HG03196 (cell line): Measurements from ENCODE around the gene UNC45B.
"Not testable (repeated sequence)": the region's sequence is repeated elsewhere in the genome, so short reads cannot be mapped to it uniquely, and the experiment has no call there.

Source experiments
- ATAC-seq: cut with Tn5 transposase; IDR thresholded peaks from one replicate; pipeline ENCODE4 v1.9.1; 2021; ENCODE audit not compliant: unreplicated experiment

Gene UNC45B

DNA sequence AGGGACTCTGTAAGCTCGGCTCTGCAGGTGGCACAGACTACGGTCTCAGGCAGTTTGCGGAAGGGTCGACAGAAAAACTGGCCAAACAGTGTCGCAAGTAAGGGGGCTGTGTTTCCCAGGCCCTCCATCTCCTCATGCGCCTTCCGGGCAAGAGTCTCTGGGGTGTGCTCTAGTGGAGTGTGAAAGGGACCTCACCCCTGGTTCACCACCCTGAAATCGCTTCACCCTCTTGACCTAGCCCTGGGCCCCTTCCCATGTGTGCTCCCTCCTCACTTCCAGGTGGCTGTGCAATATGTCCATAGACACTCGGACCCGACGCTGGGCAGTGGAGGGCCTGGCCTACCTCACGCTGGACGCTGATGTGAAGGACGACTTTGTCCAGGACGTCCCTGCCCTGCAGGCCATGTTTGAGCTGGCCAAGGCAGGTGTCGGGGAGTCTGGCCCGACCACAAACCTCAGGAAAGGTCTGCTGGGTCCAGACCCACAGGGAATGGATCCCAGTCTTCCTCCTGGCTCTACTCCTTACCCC, 22.3 kb downstream of the UNC45B start:
- ATAC-seq, result no peak

DNA sequence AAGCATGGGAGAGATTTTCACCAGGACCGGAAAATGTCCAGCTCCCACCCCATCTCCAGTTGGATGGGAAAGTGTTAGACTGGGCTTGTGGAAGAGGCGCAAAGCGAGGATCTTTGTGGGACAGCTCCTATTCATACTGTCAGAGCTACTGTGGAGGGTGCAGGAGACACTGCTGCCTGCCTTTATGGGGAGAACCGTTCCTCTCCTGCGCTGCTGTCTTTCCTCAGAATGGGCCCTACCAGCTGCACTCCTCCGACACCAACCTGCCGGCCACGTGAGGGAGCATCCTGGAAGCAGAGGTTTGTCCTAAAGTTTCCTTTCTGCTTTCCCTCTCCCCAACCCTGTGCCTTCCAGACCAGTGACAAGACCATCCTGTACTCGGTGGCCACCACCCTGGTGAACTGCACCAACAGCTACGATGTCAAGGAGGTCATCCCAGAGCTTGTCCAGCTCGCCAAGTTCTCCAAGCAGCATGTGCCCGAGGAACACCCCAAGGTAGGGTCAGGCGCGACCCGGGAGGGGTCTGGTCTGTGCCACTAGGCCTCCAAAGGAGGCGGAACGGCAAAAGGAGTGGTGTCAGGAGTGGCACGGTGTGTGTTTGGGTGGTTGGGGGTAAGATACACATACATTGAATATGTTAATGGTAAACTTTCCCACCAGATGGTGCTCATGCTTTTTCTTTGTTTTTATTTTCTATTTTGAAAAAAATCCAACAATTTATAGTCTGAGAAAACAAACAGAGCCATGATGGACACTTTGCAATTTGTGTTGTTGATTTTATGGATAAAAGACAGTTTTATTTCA, 23.6 kb downstream of the UNC45B start:
- ATAC-seq, result no peak

DNA sequence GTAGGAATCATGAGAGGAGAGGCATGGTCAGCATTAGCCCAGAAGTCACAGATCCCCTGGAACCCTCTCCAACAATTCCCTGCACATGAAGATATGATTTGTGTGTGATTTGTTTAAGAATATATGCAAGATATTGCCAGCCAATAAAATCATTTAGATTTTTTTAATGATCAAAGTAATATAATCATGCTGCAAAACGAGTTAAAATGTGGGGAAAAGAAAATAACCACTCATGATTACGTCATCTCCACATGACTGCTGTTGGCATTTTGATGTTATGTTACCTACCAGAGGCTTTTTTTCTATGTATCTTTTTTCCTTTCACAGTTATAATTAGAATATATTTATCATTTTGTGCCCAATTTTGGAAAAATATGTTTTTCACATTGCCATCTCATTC, 24.2 kb downstream of the UNC45B start:
- ATAC-seq, result no peak

DNA sequence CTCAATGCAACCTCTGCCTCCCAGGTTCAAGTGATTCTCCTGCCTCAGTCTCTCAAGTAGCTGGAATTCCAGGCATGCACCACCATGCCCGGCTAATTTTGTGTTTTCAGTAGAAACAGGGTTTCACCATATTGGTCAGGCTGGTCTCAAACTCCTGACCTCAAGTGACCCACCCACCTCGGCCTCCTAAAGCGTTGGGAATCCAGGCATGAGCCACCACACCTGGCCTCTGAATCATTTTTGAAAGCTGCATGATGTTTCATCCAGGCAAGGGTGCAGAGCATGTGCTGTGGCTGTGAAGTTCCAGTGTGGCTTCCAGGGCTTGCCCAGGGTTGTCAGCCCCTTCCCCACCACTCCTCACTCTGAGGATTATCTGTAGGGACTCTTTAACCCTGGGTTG, 24.7 kb downstream of the UNC45B start:
- not testable (repeated sequence) for ATAC-seq

DNA sequence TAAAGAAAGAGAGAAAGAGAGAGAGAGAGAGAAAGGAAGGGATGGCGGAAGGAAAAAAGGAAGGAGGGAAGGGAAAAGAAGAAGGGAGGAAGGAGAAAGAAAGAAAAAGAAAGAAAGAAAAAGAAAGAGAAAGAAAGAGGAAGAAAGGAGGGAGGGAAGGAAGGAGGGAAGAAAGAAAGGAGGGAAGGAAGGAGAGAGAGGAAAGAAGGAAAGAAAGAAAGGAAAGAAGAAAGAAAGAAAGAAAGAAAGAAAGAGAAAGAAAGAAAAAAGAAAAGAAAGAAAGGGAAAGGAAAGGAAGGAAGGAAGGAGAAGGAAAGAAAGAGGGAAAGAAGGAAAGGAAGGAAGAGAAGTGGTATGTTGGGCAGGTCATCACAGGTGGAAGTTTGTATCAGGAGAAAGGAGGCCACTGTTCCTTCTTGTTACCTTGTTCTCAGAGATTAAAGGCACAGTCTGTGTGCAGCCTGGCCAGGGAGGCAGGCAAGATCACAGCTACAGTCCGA, 27.3 kb downstream of the UNC45B start:
- ATAC-seq, result no peak

DNA sequence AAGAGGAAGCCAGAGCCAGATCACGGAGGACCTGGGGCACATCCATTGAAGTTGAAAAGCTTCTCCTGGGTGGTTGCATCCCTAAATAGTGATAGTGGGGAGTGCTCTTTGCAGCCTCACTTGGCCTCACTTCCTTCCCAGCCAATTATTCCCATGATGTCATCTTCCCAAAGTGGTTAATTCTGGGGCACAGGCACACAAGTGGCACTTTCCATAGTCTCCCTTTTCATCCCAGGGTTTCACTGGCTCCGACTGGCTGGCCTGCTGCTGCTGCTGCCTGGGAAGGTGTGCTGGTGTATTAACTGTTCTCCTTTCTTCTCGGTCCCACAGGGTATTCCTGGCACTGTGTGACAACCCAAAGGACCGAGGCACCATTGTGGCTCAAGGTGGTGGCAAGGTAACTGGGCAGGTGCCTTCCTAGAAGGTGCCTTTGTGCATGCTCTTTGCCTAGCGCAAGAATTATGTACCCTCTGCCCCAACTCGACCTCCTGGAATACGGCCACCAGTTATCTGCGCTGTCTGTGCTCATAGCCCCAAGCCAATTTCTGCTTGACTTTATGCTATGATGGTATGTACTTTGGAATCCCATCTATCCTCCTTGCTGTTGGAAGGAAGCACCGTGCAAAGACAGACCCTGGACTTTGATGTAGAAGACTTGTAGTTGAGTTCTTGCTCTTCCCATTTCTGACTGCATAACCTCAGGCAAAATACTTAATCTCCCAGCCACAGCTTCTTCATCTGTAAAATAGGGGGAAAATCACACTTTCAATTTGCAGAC, 28.2 kb downstream of the UNC45B start:
- ATAC-seq, result no peak

DNA sequence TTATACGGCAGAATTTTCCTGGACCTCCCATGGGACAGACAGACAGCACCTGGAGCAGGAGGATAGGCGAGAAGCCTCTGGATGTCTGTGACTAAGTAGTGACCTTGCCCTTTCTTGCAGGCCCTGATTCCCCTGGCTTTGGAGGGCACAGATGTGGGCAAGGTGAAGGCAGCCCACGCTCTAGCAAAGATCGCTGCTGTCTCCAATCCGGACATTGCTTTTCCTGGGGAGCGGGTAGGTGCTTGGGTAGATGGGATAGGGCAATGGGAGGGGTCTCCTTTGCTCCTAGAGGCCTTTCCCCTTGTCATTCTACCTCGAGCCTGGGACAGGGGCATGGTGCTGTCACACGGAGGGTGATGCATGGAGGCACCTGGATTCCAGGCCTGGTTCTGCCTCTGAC, 29.3 kb downstream of the UNC45B start:
- ATAC-seq, result no peak

DNA sequence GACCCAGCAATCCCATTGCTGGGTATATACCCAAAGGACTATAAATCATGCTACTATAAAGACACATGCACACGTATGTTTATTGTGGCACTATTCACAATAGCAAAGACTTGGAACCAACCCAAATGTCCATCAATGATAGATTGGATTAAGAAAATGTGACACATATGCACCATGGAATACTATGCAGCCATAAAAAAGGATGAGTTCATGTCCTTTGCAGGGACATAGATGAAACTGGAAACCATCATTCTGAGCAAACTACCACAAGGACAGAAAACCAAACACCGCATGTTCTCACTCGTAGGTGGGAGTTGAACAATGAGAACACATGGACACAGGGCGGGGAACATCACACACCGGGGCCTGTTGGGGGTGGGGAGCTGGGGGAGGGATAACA, 31.8 kb downstream of the UNC45B start:
- ATAC-seq, result not testable (repeated sequence)

DNA sequence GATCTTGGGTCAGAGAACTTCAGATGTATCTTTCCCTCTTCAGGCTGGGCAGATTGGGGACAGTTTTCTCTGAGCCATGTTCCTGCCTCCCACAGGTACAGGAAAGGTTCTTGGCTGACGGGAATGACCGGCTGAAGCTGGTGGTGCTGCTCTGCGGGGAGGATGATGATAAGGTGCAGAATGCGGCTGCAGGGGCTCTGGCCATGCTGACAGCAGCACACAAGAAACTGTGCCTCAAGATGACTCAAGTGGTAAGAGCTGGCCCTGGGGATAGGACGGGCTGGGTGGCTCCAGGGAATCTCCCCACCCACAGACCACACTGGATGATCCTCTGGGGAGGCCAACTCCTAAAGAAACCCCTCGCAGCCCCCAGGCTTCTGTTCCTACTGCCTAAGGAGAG, 35.7 kb downstream of the UNC45B start:
- no peak for ATAC-seq

DNA sequence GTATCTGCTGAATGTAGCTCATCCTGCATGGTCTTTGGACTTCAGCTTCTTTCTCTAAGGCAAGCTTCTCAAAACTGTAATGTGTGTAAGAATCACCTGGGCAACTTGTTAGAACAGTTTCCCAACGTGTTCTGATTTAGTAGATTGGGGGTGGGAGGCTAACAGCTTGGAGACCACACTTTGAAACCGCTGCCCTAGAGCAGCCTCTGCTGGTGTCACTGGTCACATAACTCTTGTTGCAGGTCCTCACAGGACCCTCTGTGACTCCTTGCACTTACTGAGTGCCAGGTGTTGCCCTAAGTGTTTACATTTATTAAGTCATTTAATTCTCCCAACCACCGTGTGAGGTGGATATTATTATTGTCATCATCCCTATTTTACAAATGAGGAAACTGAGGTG, 36.7 kb downstream of the UNC45B start:
- ATAC-seq, result no peak

DNA sequence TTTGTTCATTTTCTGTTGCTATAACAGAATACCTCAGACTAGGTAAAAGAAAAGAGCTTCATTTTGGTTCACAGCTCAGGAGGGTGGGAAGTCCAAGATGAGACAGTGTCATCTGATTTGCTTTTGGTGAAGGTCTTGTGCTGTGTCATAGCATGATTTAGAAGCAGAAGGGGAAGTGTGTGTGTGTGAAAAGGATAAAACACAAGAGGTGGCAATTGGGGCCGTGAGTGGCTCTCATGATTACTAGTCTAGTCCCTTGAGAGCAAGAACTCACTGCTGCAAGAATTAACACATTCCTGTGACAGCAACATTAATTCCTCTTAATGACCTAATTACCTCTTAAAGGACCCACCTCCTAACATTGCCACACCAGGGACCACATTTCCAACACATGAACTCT, 38.2 kb downstream of the UNC45B start:
- ATAC-seq, result no peak

DNA sequence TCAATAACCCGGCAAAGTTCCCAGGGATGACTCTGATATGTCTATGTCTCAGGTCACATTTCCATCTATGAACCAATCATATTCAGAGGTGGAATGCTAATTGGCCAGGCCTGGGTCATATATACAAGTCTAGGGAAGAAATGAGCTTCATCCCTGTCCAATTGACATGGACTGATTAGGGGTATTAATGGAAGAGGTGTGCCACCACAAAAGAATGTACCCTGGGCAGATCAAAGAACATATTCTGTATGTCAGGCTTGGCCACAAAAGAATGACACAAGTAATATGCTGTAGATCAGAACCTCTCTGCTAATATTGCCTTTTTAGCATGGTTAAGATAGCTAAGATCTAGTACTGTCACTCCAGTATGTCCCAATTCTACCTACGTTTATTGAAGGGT, 39.9 kb downstream of the UNC45B start:
- no peak for ATAC-seq

DNA sequence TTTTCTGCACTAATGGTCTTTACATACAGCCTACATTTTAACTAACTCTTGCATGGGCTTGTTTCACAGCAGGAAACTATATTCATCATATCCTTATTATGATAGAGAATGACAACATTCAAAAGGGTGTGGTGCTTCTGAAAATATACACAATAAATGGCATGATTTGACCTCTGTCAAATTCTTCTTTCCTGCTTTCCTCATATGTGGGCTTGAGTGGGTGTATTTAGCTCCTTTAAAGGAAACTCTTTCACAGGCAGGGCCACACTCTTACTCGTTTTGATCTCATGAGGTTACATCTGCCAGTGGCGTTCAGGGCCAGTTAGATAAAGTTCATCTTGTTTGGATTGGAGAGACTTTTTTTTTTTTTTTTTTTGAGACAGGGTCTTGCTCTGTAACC, 40.5 kb downstream of the UNC45B start:
- ATAC-seq, result no peak

DNA sequence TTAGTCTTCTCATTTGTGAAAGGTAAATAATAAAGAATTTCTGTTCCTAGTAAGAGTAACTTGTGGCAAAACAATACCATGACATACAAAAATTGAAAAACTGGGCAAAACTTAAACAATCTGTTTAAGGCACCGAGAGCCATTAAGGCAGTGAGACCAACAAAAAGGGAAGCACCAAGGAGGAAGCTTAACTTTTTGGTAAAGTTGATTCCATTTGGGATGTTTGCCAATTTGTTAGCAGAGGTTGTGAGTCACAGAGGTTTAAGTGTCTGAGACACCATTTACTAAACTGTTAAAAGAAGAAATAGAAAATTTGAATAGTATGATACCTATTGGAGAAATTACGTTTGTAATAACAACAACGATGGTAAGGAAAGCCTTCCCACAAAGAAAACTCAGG, 41.7 kb downstream of the UNC45B start:
- no peak for ATAC-seq

DNA sequence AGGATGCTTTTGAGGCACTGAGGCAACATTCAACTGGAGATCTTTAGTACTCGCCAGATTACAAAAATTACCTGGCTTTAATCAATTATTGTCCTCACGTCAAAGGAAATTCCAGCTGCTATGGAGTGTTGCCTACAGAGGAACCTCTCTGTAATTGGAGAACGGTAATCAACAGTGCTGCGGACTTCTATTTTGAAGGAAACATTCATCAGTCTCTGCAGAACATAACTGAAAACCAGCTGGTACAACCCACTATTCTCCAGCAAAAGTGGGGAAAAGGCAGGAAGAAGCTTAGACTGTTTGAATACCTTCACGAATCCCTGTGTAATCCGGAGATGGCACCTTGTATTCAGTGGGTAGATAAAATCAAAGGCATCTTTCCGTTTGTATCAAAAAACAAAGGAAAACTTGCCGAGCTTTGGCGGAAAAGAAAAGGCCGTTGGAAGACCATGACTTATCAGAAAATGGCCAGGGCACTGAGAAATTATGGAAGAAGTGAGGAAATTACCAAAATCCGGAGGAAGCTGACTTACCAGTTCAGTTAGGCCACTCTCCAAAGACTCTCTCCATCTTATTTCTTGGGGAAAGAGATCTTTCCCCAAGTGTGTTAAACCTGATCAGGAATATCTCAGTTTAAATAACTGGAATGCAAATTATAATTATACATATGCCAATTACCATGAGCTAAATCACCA, 43.5 kb downstream of the UNC45B start:
- no peak for ATAC-seq

DNA sequence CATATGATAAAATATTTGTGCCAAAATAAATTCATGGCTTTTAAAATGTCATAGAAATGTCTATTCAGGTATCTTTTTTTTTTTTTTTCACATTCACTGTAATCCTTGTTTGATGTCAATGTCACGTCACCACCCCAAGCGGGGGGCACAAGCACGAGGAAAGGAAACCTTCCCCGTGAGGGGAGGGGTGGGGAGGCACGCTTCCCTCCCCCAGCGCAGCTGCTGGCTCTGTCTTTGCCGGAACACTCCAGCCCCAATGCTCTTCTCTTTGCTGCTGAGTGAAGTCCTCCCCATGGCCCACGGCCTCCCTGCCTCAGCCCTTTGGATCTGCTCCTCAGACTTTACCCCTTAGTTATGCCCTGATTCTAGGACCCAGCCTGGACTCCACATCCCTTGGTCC, 45.1 kb downstream of the UNC45B start:
- no peak for ATAC-seq

DNA sequence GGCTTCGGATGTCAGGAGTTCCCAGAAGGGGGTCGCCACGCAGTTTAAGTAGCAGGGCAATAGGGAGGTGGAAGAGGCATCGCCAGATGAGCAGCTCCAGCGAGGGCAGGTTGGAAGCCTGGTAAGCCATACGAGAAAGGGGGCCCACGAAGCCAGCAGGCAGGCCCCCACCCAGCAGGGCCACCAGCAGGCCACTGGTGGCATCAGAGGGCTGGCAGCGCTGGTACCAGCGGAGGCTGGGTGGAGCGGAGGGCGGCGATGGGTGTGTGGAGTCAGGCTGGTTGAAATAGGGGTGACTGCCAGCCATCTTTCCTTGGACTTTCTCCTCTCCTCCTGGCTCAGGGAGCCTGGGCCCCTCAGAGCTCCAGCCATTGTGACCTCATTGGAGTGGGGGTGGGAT, 46.4 kb downstream of the UNC45B start, which contains the start of gene SLC35G3:
Gene SLC35G3, minus strand, starts transcription at position 393 of the 400 bp plus-strand sequence. Its CDS starts 86 bp downstream, at position 307.
- ATAC-seq, result not testable (repeated sequence)

DNA sequence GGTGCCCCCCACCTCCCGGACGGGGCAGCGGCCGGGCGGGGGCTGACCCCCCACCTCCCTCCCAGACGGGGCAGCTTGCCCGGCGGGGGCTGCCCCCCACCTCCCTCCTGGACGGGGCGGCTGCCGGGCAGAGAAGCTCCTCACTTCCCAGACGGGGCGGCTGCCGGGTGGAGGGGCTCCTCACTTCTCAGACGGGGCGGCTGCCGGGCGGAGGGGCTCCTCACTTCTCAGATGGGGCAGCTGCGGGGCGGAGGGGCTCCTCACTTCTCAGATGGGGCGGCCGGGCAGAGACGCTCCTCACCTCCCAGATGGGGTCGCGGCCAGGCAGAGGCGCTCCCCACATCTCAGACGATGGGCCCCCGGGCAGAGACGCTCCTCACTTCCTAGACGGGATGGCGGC, 47.4 kb downstream of the UNC45B start:
- not testable (repeated sequence) for ATAC-seq

DNA sequence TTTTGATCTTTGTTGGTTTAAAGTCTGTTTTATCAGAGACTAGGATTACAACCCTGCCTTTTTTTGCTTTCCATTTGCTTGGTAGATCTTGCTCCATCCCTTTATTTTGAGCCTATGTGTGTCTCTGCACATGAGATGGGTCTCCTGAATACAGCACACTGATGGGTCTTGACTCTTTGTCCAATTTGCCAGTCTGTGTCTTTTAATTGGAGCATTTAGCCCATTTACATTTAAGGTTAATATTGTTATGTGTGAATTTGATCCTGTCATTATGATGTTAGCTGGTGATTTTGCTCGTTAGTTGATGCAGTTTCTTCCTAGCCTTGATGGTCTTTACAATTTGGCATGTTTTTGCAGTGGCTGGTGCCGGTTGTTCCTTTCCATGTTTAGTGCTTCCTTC, 55.0 kb downstream of the UNC45B start:
- not testable (repeated sequence) for ATAC-seq

DNA sequence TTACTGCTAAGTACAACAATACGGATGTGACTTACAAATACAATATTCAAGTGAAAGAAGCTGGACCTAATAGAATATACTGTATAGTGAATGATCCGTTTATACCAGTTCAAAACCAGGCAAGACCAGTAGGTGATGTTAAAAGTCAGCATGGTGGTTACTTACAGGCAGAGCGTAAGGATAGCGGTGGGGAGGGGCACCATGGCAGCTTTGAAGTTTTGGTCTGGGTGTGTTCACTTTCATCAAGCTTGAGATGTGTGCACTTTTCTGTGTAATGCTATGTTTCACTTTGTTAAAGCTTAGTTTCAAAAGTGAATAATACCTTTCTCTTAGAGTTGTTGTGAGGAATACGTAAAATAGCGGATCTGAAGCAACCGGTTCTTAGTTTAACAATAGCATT, 63.1 kb downstream of the UNC45B start:
- no peak for ATAC-seq

DNA sequence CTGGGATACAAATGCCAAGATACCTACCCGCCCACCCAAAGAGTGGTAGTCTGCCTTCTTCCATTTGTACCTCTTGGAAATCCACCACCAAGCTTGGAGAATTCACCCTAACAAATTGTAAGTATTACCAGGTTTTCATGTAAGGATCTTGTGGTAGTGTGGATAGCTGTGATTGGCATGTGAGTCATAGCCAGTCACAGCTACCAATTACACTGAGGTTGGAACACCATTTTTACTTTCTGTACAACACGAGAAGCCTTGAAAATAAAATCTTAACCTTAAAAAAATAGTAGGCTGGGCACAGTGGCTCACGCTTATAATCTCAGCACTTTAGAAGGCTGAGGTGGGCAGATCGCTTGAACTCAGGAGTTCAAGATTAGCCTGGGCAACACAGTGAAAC, 65.1 kb downstream of the UNC45B start:
- no peak for ATAC-seq
